KOPT-K1 (cell line): ENCODE data around the gene FCRL3.

Experiments used
- H3K27ac ChIP-seq: fragments of 200-600 bp; sonication (generic); 2 replicates; pipeline ENCODE4 v1.5.1; 2016; ENCODE audit warnings: antibody characterized with exemption, mild to moderate bottlenecking, low read depth, low read length; ENCODE audit not compliant: poor library complexity, severe bottlenecking
- H3K36me3 ChIP-seq: fragments of 200-600 bp; sonication (generic); 2 replicates; pipeline ENCODE4 v1.5.1; 2017; ENCODE audit warnings: antibody characterized with exemption, mild to moderate bottlenecking, low read length, moderate library complexity; ENCODE audit not compliant: insufficient read depth
- H3K9me3 ChIP-seq: fragments of 200-600 bp; sonication (generic); 2 replicates; pipeline ENCODE4 v1.5.1; 2017; ENCODE audit warnings: antibody characterized with exemption, low read length, mild to moderate bottlenecking; ENCODE audit not compliant: insufficient read depth, poor library complexity, severe bottlenecking

Gene FCRL3

DNA sequence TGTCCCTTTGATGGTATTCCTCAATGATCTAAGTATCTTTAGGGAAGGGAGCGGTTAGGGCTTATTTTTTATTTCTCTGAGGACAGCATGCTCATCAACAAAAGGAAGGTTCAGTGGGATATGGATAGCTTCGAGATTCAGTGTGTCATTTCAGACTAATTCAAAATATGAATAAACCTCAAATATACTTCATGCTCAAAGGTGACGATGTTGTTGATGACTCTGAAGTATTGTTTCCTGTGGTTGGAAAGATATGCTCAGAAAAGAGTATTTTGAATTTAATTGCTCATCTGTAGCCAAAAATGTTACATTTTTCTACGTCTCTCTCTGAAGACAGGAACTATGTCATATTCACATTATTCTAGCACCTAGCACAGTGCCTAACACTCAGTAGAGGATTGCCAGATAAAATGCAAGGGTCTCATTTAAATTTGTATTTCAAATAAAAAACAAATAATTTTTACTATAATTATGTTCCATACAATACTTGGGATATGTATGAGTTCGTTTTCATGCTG lies 1.8 kb upstream of the FCRL3 start:
- H3K36me3 ChIP-seq, result no peaks in the 10 kb centered on the region
- no peaks in the 10 kb centered on the region for H3K9me3 ChIP-seq
- H3K27ac ChIP-seq, result no peak overlapping the region

- Histone ChIP-seq H3K9me3 (no peaks in the 10 kb centered on the region), H3K36me3 (no peaks in the 10 kb centered on the region), H3K27ac (no peak overlapping the region)
Observed at GRCh38 chr1:157700305-157700704, 264 bp downstream of the FCRL3 start.

DNA sequence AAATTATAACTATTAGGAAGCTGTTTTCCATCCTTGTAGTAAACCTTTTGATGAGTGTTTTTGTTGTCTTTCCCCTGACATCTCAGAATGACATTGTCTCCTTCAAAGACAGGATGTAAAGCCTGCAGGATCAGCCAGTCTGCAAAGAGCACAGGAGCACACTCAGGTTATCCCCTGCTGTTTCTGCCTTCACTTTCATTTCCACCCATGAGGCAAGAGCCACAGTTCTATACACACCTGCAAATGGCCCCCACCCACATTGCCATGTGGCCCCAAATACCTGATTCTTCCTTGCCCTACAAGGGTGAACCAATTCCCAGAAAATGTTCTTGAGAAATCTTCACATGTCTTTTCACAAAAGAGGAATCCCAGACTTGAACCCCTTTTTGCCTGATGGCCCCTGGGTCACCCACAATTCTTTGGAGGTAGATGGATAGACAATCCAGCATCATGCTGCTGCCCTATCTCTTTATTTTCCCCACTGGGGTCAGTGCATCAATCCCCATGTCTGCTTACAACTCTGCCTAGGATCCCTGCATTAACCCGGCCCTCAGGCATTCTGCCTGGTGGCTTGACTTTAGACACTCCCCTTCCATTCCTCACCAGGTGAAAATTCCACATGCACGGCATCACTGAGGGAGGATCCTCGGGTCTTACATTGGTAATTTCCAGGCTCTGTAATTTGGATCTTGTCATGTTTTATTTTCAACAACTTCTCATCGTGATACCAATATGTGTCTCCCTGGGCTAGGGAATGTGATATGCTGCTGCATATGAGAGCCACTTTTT lies 2.6 kb downstream of the FCRL3 start:
- no peak overlapping the region for H3K27ac ChIP-seq
- H3K9me3 ChIP-seq, result no peaks in the 10 kb centered on the region
- H3K36me3 ChIP-seq, result no peaks in the 10 kb centered on the region

DNA sequence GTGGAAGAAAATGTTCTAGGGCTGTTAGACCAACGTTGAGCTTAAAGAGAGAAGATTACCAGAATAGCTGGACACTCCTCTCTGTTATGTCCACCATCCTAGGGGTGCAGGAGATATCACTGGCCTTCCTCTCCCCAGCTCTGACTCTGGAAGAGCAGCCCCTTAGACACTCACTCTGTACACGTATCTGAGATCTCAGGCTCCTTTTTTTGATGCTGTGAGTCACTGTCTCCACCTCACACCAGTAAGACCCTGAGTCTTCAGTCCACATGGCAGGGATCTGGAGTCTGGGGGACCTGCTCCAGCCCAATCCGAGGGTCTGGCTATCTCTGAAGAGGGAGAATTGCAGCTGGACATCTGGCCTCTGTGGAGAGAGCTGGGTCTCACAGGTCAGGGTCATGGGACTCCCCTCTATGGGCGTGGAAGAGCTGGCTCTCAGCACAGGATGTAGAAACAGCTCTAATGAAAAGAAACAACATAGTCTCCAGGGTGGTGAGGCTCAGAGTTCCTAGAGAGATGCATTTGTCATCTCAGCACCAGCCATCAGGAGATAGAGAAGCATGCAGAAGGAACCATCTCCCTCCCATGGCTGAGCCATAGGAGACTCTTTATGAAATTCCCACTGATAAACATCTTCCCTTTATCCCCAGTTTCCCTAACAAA lies 3.5 kb downstream of the FCRL3 start:
- H3K36me3 ChIP-seq, result no peaks in the 10 kb centered on the region
- H3K9me3 ChIP-seq, result no peaks in the 10 kb centered on the region
- H3K27ac ChIP-seq, result no peak overlapping the region

- Histone ChIP-seq H3K9me3 (no peaks in the 10 kb centered on the region), H3K27ac (no peak overlapping the region), H3K36me3 (no peaks in the 10 kb centered on the region)
Observed at GRCh38 chr1:157695417-157695816, 5.2 kb downstream of the FCRL3 start.

GRCh38 chr1:157691285-157691920 lies 9.2 kb downstream of the FCRL3 start:
- no peak overlapping the region for H3K27ac ChIP-seq
- H3K36me3 ChIP-seq, result no peaks in the 10 kb centered on the region
- H3K9me3 ChIP-seq, result no peaks in the 10 kb centered on the region

DNA sequence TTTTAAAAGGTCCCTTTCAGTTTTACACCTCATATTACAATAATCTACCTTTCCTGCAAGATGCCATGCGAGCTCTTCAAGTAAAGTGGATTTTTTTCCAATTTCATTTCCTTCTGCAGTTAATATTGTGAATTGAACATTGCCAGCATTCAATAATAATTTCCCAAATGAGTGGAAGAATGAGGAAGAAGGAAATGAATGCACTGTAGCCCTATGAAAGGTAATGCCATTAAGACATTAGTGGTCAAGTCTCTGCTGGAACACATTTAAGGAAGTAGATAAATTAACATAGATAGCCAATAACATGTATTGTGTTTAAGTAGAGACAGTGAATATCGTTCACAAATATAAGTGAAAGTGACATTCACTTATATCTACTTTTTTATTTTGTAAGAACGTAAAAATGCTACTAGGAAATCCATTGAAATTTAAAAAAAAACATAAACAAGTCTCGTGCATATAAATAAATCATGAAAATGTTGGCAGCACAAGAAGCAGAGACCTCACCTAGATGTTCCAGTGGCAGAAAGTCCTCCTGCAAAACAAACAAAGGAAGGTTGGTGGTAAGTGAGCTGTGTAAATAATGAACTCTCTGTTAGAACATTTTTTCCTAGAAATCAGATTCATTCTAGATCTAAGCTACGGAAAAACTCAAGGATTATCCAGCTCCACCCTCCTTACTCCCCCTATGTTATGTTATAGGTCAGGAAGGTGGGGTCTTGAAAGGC lies 17.7 kb downstream of the FCRL3 start:
- Histone ChIP-seq H3K36me3 (no peaks in the 10 kb centered on the region), H3K9me3 (no peaks in the 10 kb centered on the region), H3K27ac (no peak overlapping the region)

- no peaks in the 10 kb centered on the region for H3K36me3 ChIP-seq
- no peak overlapping the region for H3K27ac ChIP-seq
Observed at GRCh38 chr1:157678721-157679120, 21.8 kb downstream of the FCRL3 start.

DNA sequence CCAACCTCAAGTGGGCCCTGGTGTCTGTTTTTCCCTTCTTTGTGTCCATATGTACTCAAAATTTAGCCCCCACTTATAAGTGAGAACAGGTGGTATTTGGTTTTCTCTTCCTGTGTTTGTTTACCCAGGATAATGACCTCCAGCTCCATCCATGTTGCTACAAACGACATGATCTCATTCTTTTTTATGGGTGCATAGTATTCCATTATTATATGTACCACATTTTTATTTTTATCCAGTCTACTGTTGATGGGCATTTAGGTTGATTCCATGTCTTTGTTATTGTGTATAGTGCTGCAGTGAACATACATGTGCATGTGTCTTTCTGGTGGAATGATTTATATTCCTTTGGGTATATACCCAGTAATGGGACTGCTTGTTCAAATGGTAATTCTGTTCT lies 27.6 kb downstream of the FCRL3 start:
- Histone ChIP-seq H3K9me3 (peaks cover 40% of the 10 kb centered on the region), H3K27ac (no peak overlapping the region), H3K36me3 (no peaks in the 10 kb centered on the region)

More at GRCh38 chr1:157678721-157679120, 21.8 kb downstream of the FCRL3 start:
- H3K9me3 ChIP-seq, result peaks cover 26% of the 10 kb centered on the region

DNA sequence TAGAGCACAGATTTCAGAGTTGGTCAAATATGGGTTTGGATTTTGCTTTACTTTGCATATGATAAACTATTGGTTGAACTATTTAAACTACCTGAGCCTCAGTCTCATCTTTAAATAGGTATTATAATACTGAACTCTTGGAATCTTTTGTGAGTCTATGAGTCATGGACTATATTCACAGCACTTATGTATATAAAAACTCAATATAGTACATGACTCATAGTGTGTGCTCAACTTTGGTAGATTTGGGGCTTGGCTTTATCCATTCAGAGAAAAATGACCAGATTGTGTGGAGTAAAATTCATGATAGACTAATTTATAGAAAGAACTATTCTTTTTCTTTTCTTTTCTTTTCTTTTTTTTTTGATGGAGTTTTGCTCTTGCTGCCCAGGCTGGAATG lies 28.7 kb downstream of the FCRL3 start:
- Histone ChIP-seq H3K27ac (no peak overlapping the region), H3K36me3 (no peaks in the 10 kb centered on the region), H3K9me3 (peaks cover 39% of the 10 kb centered on the region)

- H3K36me3 ChIP-seq, result no peaks in the 10 kb centered on the region
- H3K9me3 ChIP-seq, result peaks cover 4% of the 10 kb centered on the region
- peak overlapping the region; percentile 89 for H3K27ac ChIP-seq
Observed at GRCh38 chr1:157659576-157660247, 40.9 kb downstream of the FCRL3 start.

DNA sequence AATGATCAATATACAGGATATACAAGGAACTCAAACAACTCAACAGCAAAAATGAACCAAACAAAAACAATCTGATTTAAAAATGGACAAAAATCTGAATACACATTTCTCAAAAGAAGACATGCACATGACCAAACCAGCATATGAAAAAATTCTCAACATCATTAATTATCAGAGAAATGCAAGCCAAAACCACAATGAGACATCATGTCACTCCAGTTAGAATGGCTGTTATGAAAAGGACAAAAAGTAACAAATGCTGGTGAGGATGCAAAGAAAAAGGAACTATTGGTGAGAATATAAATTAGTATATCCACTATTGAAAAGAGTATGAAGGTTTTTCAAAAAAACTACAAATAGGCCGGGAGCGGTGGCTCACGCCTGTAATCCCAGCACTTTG lies 42.0 kb downstream of the FCRL3 start:
- no peaks in the 10 kb centered on the region for H3K36me3 ChIP-seq
- peak overlapping the region; percentile 89 for H3K27ac ChIP-seq
- peaks cover 4% of the 10 kb centered on the region for H3K9me3 ChIP-seq

- no peaks in the 10 kb centered on the region for H3K9me3 ChIP-seq
- peak overlapping the region; percentile 79 for H3K27ac ChIP-seq
- no peaks in the 10 kb centered on the region for H3K36me3 ChIP-seq
Observed at GRCh38 chr1:157653494-157653873, 47.1 kb downstream of the FCRL3 start.

DNA sequence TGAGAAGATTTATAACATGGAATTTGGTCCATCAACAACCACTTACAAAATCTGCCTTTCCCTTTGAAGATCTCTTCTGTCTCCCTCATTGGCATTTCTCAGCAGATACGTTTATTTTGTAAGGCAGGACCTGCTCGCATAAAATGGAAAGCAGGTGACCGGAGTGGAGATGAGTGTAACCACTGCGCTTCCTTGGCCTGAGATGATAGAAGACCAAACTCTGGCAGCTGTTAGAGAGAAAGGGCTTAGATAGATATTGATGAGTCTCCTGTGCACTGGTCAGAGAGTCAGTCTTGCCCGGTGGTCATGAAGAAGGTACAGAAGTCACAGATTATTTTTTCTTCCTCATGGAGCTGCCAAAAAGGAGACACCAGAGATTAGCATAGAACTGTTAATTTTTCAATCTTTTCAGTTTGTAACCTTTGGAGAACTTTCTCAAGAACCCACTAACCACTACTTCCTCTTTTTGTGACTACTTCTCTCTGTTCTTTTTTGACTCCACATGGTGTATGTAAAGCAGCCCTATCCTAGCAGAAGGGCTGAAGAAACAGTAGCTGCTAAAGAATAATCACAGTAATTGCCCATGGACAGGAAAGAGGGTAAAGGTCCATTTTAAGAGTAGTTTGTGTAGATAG lies 47.6 kb downstream of the FCRL3 start:
- no peaks in the 10 kb centered on the region for H3K9me3 ChIP-seq
- H3K27ac ChIP-seq, result peak overlapping the region; percentile 79

More for the DNA sequence above, 47.6 kb downstream of the FCRL3 start:
- no peaks in the 10 kb centered on the region for H3K36me3 ChIP-seq
